OCI-LY1 (cell line): ENCODE measurements around the gene TRIM25.

Source experiments
- CTCF ChIP-seq: fragments of 200-600 bp; sonication (generic), shearing (Covaris generic); IDR thresholded peaks from 2 replicates; pipeline ENCODE4 v1.5.1; 2017; ENCODE audit warnings: mild to moderate bottlenecking, antibody characterized with exemption, low read length, moderate library complexity, mixed read lengths
- EZH2 ChIP-seq: fragments of 200-600 bp; sonication (generic), shearing (Covaris generic); IDR thresholded peaks from 2 replicates; pipeline ENCODE4 v1.8.0; 2017; ENCODE audit warnings: borderline replicate concordance, mixed run types, mild to moderate bottlenecking, antibody characterized with exemption, low read length, moderate library complexity, mixed read lengths

DNA sequence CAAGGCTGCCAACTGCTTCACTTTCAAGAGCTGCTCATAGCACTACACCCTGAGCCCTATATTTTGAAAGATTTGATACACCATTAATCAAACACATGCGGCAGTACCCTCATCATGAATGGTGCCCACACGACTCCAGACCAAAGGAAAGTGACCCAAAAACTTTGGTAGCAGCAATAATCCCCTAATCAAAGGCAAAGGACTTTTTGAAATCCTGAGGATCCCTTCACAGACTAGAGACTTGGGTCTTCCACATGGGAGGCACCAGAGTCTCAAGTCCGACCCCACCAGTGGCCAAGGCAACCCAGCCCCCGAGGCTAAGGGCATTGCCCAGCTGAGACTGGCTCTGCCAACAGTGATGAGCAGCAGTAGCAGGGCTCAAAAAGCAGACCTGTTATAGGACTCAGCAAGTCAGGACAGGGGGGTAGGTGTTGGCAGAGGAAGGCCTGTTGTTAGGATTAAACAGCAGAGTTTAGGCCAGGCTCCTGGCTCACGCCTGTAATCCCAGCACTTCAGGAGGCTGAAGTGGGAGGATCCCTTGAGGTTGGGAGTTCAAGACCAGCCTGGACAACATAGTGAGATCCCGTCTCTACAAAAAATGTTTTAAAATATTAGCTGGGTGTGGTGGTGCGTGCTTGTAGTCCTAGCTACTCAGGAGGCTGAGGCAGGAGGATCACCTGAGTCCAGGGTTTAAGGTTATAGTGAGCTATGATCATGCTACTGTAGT is 3.2 kb downstream of the TRIM25 start:
- TF ChIP-seq CTCF, result no peak
- TF ChIP-seq EZH2, result no peak
